ENCODE results near the gene MAL.

DNA sequence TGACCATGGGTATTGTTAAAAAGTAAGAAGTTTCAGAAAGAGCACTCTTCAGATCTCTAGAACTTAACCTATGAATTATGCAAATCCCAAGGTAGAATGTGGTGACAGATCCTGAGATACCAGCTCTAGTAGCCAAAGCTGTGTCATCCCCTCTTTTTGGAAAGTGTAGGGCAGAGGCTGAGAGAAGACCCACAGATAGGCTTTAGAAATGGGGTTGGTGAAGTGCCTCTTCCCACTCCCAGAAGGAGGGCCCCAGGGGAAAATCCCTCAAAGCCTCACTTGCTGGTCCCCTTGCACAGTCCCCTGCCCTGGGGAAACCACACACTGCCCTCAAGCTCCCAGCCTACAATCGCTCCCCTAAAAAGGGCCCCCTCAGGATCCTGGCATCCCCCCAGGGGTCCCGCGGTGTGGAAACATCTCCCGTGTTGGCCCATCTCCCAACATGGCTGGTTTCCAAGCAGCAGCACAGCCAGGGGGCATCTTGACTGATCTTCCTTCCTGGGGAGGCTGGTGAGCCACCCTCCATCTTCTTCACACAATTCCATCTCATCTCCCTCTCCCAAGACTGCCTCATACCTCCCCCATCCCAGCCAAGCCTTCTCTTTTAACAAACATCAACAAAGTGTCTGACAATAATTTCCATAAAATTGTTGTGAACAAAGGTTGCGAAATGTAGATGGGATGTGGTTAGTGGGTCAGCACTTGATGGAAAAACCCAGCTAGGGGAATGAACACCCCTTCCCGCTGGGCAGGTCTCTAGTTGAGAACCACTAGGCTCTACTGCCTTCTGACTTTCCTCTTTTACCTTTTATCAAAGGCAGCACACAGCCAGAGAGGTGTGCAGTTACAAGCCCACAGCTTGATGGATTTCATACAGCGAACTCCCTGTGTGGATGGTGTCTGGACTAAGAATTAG, 25.1 kb downstream of the MAL start:
- TF ChIP-seq, protein P1, sequence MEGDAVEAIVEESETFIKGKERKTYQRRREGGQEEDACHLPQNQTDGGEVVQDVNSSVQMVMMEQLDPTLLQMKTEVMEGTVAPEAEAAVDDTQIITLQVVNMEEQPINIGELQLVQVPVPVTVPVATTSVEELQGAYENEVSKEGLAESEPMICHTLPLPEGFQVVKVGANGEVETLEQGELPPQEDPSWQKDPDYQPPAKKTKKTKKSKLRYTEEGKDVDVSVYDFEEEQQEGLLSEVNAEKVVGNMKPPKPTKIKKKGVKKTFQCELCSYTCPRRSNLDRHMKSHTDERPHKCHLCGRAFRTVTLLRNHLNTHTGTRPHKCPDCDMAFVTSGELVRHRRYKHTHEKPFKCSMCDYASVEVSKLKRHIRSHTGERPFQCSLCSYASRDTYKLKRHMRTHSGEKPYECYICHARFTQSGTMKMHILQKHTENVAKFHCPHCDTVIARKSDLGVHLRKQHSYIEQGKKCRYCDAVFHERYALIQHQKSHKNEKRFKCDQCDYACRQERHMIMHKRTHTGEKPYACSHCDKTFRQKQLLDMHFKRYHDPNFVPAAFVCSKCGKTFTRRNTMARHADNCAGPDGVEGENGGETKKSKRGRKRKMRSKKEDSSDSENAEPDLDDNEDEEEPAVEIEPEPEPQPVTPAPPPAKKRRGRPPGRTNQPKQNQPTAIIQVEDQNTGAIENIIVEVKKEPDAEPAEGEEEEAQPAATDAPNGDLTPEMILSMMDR (IDR thresholded peaks at IDR 0.05; ENCODE audit: insufficient read depth, low read length) = no peak
- TF ChIP-seq POLR2AphosphoS5 (IDR thresholded peaks at IDR 0.05; ENCODE audit: low read depth) (no peak), SPI1 (IDR thresholded peaks at IDR 0.05; ENCODE audit: borderline replicate concordance, low read depth) (no peak), REST (IDR thresholded peaks at IDR 0.05; ENCODE audit: insufficient replicate concordance, low read depth) (no peak)

Measured in HL-60 (cell line).